B cell (primary cell): Measurements from ENCODE around the gene KCNN1. TPM values are rescaled to one million over a fixed set of nuclear protein-coding genes. Genes with fewer than 3 reads are reported as not detected.

Experiments used
- ATAC-seq: fragments of 200-7000 bp; cut with Tn5 transposase; one replicate; pipeline ENCODE4 v1.10.0; 2021; ENCODE audit warnings: low read depth, mild to moderate bottlenecking, moderate number of reproducible peaks, moderate library complexity
- CTCF ChIA-PET: fragments of 350-600 bp; sonication (Branson Sonifier 250); formaldehyde crosslinking; loops from one replicate; lab custom pipeline; 2021; ENCODE audit warnings: antibody characterized with exemption, inconsistent platforms; lab: Charles Lee
- POLR2A ChIA-PET: fragments of 350-600 bp; sonication (Branson Sonifier 250); formaldehyde crosslinking; loops from one replicate; lab custom pipeline; 2021; ENCODE audit warnings: antibody characterized with exemption; lab: Charles Lee
- DNase-seq: peaks from one replicate; pipeline ENCODE4 v3.0.0; 2013
- H2AFZ ChIP-seq: 2 replicates; pipeline ENCODE4 v1.6.1; 2012; ENCODE audit warnings: mild to moderate bottlenecking, low read depth, low read length; ENCODE audit not compliant: insufficient read depth, poor library complexity, severe bottlenecking
- H3K27ac ChIP-seq, 2 donors: 1 replicate in 1 of 2; 2 replicates in 1 of 2; pipeline ENCODE4 v1.5.1; 2012 to 2013; ENCODE audit warnings: low read length in 2 of 2, mild to moderate bottlenecking in 2 of 2, moderate library complexity in 1 of 2
- H3K27me3 ChIP-seq, 4 experiments: fragments of 200-600 bp in 1 of 4; sonication (generic) in 1 of 4; replicated peaks in 1 of 4; 1 replicate in 2 of 4; 2 replicates in 2 of 4; pipeline versions ENCODE4 v1.6.1 to v1.7.0; 2013 to 2016; ENCODE audit warnings: low read length in 3 of 4, mild to moderate bottlenecking in 2 of 4, mixed read lengths in 1 of 4, moderate library complexity in 1 of 4; ENCODE audit not compliant: insufficient read depth in 4 of 4, control insufficient read depth in 3 of 4; ENCODE audit errors: control extremely low read depth in 1 of 4
- H3K36me3 ChIP-seq, 2 experiments: replicated peaks in 1 of 2; 1 replicate in 1 of 2; 2 replicates in 1 of 2; pipeline versions ENCODE4 v1.6.1 to v1.7.1; 2013; ENCODE audit warnings: low read length in 1 of 2; ENCODE audit not compliant: insufficient read depth in 2 of 2, control insufficient read depth in 1 of 2; ENCODE audit errors: control extremely low read depth in 1 of 2, extremely low read depth in 1 of 2
- H3K4me1 ChIP-seq, 2 donors: fragments of 200-600 bp in 1 of 2; sonication (generic) in 1 of 2; 1 replicate in 1 of 2; 2 replicates in 1 of 2; pipeline versions ENCODE4 v1.5.1 to v1.6.1; 2013 to 2017; ENCODE audit warnings: low read length in 2 of 2; ENCODE audit not compliant: control insufficient read depth in 2 of 2, insufficient read depth in 2 of 2
- H3K4me2 ChIP-seq: replicated peaks from 2 replicates; pipeline ENCODE3; 2012; ENCODE audit warnings: mild to moderate bottlenecking, low read depth, low read length; ENCODE audit not compliant: poor library complexity, severe bottlenecking
- H3K4me3 ChIP-seq, 5 experiments: fragments of 200-600 bp in 1 of 5; sonication (generic) in 1 of 5; 1 replicate in 3 of 5; 2 replicates in 2 of 5; pipeline versions ENCODE4 v1.5.1 to v1.7.0; 2011 to 2016; ENCODE audit warnings: low read length in 4 of 5, mild to moderate bottlenecking in 4 of 5, low read depth in 2 of 5, control low read depth in 1 of 5, moderate library complexity in 1 of 5; ENCODE audit not compliant: insufficient read depth in 1 of 5; ENCODE audit errors: control extremely low read depth in 1 of 5, extremely low read depth in 1 of 5
- H3K79me2 ChIP-seq: fragments of 200-600 bp; sonication (generic); one replicate; pipeline ENCODE4 v1.6.0; 2016; ENCODE audit warnings: low read length; ENCODE audit not compliant: control insufficient read depth, insufficient read depth
- H3K9ac ChIP-seq: fragments of 200-600 bp; sonication (generic); 2 replicates; pipeline ENCODE4 v1.6.1; 2017; ENCODE audit warnings: mild to moderate bottlenecking, low read length, moderate library complexity
- H3K9me3 ChIP-seq, 3 donors: one replicate each; pipeline versions ENCODE4 v1.6.1 to v1.7.1; 2013; ENCODE audit warnings: low read length in 2 of 3; ENCODE audit not compliant: control insufficient read depth in 2 of 3, insufficient read depth in 1 of 3; ENCODE audit errors: control extremely low read depth in 1 of 3
- H4K20me1 ChIP-seq: 2 replicates; pipeline ENCODE4 v1.6.0; 2012; ENCODE audit warnings: mild to moderate bottlenecking, low read length; ENCODE audit not compliant: insufficient read depth, control insufficient read depth, poor library complexity, severe bottlenecking
- H3K27ac Mint-ChIP-seq: one replicate; pipeline ENCODE4 v1.8.0; 2021; ENCODE audit warnings: mixed read lengths
- H3K27me3 Mint-ChIP-seq: one replicate; pipeline ENCODE4 v1.8.0; 2021; ENCODE audit warnings: mixed read lengths
- H3K4me1 Mint-ChIP-seq: one replicate; pipeline ENCODE4 v1.8.0; 2021; ENCODE audit warnings: mixed read lengths
- H3K4me3 Mint-ChIP-seq: one replicate; pipeline ENCODE4 v1.8.0; 2021; ENCODE audit warnings: mixed read lengths
- H3K9me3 Mint-ChIP-seq: one replicate; pipeline ENCODE4 v1.8.0; 2022; ENCODE audit warnings: mixed read lengths; ENCODE audit not compliant: insufficient read depth
- CTCF ChIP-seq: fragments of 200-600 bp; IDR thresholded peaks from one replicate; pipeline ENCODE4 v1.8.0; 2022; ENCODE audit warnings: antibody characterized with exemption, mild to moderate bottlenecking
- EZH2 ChIP-seq: IDR thresholded peaks from 2 replicates; pipeline ENCODE4 v1.6.1; 2012; ENCODE audit warnings: borderline replicate concordance, low read depth, mild to moderate bottlenecking, moderate library complexity, low read length; ENCODE audit not compliant: insufficient read depth, poor library complexity, severe bottlenecking
- WGBS: methylation state at CpG from one replicate; pipeline ENCODE4 v1.1.5; 2013; ENCODE audit warnings: missing lambda C conversion rate; ENCODE audit not compliant: insufficient coverage; 5-methylcytosine and 5-hydroxymethylcytosine counted together
- intact Hi-C: fragments of 100-400 bp; cut with micrococcal nuclease; formaldehyde crosslinking; loops from one replicate; pipeline ENCODE4 v1.10.0; 2022
- polyA plus RNA-seq: library from polyadenylated mRNA; depleted of rRNA; stranded (reverse); fragments of >200 nt; gene quantifications from 2 replicates; pipeline ENCODE4 v1.2.3, GENCODE V29; 2012
- total RNA-seq, 2 donors: library from RNA; stranded (reverse); fragments of 120-200 nt in 1 of 2; gene quantifications; 1 replicate in 1 of 2; 2 replicates in 1 of 2; pipeline versions ENCODE4 v1.2.3 to v1.2.4, GENCODE V29; 2013 to 2022

The KCNN1 gene
- total and polyA plus RNA-seq, 2 donors (not counting 1 experiment from before 2014, with no cell fraction given) = 0.04 TPM; not detected in 1

GRCh38 chr19:17953316-17953801 lies 13.5 kb upstream of the KCNN1 start:
- intact Hi-C loops = no loop called here
- 58% methylated on average over 7 of the region's 7 CpGs for WGBS
- Mint-ChIP-seq H3K27me3 (peaks cover 41% of the 10 kb centered on the region), H3K4me1 (peaks cover 40% of the 10 kb centered on the region), H3K9me3 (no peaks in the 10 kb centered on the region), H3K27ac (no peak overlapping the region), H3K4me3 (no peak overlapping the region)
- no peaks in the 10 kb centered on the region for H3K36me3 ChIP-seq
- ATAC-seq = no peak
- H3K79me2 ChIP-seq = no peaks in the 10 kb centered on the region
- peaks cover 15% of the 10 kb centered on the region for H4K20me1 ChIP-seq
- peaks cover 0 to 77% (median 42%) of the 10 kb centered on the region in 4 experiments for H3K27me3 ChIP-seq
- no peak overlapping the region for H3K9ac ChIP-seq
- TF ChIP-seq EZH2 (no peak), CTCF (no peak)
- H2AFZ ChIP-seq = no peak overlapping the region
- POLR2A ChIA-PET = no interaction called here
- CTCF ChIA-PET = interaction anchor here (1.0 to 1.4 kb wide), 5 partner anchors 13 to 48 kb away, joined by 3 to 4 read pairs (median 3); partner anchors contain the start of gene CCDC124
- DNase-seq = no peak
- H3K9me3 ChIP-seq = peaks cover 0 to 20% (median 0%) of the 10 kb centered on the region in 3 donors
- no peak overlapping the region for H3K4me3 ChIP-seq
- peaks cover 48 to 53% of the 10 kb centered on the region in 2 donors for H3K4me1 ChIP-seq
- H3K27ac ChIP-seq = no peak overlapping the region
- peak overlapping the region; percentile 94 for H3K4me2 ChIP-seq

- Histone ChIP-seq H3K27ac (no peak overlapping the region), H3K79me2 (no peaks in the 10 kb centered on the region), H3K4me2 (no peak overlapping the region), H3K9me3 (peaks cover 0 to 20% (median 0%) of the 10 kb centered on the region in 3 donors), H4K20me1 (peaks cover 15% of the 10 kb centered on the region), H3K4me3 (no peak overlapping the region), H2AFZ (no peak overlapping the region), H3K27me3 (peaks cover 0 to 76% (median 42%) of the 10 kb centered on the region in 4 experiments), H3K4me1 (peaks cover 44 to 49% of the 10 kb centered on the region in 2 donors), H3K9ac (no peak overlapping the region), H3K36me3 (no peaks in the 10 kb centered on the region)
- ChIA-PET CTCF (interaction anchor here (1.0 to 1.5 kb wide), 5 partner anchors 14 to 47 kb away, joined by 3 to 4 read pairs (median 3); partner anchors contain the start of gene CCDC124), POLR2A (no interaction called here)
- Mint-ChIP-seq H3K9me3 (no peaks in the 10 kb centered on the region), H3K4me3 (no peak overlapping the region), H3K4me1 (peaks cover 37% of the 10 kb centered on the region), H3K27me3 (peaks cover 41% of the 10 kb centered on the region), H3K27ac (no peak overlapping the region)
- 100% methylated on average over 2 of the region's 4 CpGs for WGBS
- no peak for DNase-seq
- no peak for ATAC-seq
- TF ChIP-seq CTCF (no peak), EZH2 (no peak)
- intact Hi-C loops = no loop called here
These were observed 13.0 kb upstream of the KCNN1 start for GRCh38 chr19:17953869-17954268.
